ENCODE measurements around the gene TMEM182.

Gene TMEM182

GRCh38 chr2:102803041-102803896, 41.4 kb downstream of the TMEM182 start:
- no peak for DNase-seq

GRCh38 chr2:102803897-102804217, 42.0 kb downstream of the TMEM182 start:
- no peak for DNase-seq

DNA sequence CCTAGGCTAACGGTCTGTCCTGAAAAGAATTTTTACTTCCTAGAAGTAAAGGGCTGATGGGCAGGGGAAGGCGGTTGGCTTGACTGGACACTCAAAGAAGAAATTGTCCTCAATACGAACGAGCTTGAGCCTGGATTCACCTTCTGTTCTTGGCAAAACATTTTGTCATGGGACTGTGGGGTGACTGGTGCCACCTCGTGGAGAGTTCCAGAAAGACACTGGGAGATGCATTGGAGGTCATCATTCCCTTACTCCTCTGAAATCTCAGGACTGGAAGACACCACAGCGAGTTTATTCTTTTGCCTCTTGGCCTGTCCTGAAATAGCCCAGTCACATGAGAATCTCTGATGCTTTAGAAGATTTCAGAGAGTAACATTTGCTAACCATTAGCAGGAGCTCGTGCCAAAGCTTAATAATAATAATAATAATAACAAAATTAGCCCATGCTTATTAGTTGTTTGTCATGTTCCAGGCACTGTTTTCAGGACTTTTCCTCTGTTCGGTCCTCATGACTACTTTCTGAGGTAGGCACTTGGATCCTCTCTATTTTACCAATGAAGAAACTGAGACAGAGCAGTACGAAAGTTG, 44.5 kb downstream of the TMEM182 start:
- DNase-seq = peak; percentile 51

DNA sequence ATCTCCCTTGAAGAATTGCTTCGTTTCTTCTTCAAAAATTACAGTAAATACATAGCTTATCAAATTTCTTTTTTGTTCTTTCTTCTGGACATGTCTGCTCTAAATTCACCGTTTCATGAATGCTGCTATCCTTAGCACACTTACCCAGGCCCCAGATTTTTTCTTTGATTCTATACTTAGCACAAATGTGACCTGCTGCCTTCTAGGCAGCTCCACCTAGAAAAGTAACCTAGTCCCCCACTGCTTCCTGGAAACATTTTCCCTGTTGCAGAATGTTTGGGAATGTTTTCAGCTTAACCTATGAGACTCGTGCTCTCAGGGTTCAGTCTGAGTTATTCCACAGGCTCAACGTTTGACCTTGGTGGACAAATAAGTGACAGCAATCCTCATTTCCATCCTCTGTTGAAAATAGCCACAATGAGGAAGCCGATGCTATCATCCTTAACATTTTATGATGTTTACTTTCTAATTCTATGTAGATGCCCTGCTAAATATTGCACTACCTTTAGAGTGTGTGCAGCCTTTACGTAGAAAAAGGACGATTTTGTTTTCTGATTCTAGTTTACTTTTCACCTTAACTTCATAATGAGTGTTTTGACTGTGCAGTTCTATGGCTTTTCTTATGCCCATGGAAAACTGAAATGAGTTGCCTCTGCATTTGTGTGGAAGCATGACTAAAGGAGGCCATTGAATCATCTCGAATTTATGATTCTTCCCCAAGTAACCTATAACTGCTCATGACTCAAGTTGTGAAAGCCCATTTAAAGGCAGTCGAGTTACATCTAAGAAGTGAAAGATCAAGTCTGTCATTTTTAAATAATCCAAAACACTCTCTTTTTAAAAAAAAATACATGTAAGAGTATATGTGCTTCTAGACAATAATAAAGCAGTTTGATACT, 47.7 kb downstream of the TMEM182 start:
- DNase-seq = peak; percentile 5

DNA sequence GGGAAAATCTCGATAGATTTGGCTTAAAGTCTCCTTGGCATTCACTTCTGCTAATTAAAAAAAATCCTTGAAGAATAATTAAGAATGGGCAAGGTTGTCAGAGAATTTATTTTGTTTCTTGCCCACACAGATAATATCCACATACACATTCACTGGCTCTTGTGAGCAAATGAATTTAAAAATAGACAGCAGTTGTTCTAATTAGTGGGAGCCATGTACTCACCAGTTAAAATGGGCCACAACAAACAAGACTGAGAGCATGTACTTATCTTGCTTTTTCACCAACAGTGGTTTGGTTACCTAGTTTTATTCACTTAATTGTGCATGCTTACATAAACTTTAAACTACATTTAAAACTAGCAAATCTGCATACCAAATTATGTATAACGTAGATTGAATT, 53.5 kb downstream of the TMEM182 start:
- DNase-seq = no peak

DNA sequence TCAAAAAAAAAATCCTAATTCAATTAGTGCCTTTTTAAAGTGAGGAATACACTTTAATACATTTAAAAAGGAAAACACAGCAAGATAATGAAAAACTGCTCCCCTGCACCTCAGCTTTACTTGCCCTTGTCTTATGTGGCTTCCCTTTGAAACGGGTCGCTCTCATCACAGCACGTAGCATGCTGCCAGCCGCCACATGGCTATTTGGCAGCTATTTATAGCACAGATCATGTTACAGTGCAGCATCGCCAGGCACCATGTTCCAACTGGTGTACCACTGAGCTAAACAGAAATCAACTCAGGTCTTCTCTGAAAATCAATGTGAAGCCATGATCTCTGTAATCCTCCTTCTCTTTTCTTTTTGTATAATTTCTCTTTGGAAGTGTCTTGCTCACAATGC, 65.1 kb downstream of the TMEM182 start:
- no peak for DNase-seq

- DNase-seq = no peak
Measured at GRCh38 chr2:102832789-102833188, 71.0 kb downstream of the TMEM182 start.

DNA sequence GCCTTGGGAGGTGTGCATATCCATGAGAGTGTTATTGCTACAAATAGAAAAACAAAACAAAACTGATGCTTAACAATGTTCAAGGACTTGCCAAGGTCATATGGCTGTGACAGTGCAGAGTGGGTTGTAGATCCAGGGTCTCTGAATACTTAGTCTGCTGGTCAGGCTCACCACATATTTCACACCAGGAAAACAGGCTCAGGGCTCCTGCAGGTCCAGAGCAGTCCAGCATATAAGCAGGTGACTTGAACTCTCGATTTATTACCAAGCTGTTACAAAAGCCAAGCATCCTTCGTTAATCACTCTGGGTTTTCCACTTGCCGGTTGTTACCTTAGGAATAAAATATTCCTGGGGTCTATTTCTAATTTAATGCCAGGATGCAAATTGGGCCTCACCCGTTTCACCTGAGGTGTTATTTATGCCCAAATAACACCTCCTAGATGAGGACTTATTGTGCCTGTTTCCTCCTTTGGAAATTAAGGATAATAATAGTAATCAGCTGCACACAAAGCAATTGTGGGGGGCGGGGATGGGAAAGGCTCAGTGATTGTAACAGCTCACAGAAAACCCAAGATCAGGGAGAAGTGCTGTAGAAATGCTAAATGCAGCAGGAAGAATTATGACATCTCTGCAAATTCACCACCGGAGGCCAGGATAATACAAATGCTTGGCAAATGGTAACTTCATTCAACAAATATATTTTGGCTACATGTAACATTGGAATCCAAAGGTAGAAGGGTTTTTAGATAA, 72.9 kb downstream of the TMEM182 start:
- no peak for DNase-seq

DNA sequence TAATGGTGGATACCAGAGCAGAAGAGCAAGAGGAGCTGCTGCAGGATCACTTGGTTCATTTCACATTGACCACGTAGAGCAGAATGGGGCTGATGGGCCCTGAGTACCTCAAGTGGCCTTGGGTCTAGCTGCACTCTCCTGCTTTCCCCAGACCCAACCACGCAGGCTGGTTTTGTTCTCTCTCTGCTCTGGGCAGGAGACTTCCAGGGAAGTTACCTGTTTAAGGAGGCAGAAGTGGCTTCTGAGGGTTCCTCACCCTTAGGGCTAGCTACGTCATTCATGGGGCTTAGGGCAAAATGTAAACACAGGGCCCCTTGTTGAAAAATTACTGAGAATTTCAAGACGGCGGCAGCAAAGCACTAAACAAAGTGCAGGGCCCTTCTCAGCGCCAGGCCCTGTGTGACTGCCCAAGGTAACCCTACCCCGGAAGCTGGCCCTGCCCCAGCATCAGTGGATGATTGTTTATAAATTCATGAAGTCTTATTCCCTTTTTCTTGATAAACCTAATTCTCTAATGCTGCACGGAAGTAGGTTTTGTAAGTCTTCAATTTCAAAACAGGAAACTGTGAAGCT, 75.9 kb downstream of the TMEM182 start:
- no peak for DNase-seq

DNA sequence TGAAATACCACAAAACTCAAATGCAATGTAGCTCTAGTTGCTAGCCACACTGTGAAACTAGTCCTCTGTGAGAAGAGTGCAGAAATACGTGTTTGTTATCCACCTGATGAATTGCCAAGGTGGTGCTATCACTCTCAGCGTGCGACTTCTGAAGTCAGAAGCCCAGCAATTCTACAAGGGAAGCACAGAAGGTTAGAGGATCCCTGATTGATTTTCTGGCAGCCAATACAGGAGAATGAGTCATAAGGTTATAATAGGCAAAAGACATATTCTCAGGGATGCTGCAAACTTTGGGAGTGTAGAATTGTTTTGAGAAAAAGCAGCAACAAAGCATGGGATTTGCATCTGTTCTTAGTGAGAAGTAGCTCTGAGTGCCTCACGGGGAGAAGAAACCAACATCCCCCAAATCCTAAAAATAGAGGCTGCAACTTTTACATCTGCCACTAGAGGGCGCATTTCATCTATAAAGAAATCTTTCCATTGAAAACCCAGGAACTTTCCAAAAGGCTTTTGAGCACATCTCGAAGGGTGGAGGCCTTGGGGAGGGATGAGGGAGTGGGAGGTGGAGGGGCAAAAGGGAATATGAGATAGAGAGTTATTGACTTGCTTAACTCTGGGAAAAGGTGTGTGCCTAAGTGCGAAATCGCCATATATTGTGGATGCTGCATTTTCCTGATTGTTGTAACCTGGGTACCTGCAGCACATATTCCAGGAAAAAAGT, 78.0 kb downstream of the TMEM182 start:
- peak; percentile 47 for DNase-seq

GRCh38 chr2:102841107-102841840, 79.4 kb downstream of the TMEM182 start:
- peak; percentile 51 for DNase-seq

GRCh38 chr2:102843764-102844443, 82.1 kb downstream of the TMEM182 start:
- no peak for DNase-seq

- DNase-seq = no peak
Measured at GRCh38 chr2:102844911-102845310, 83.1 kb downstream of the TMEM182 start.

GRCh38 chr2:102848366-102848839, 86.6 kb downstream of the TMEM182 start:
- DNase-seq = peak; percentile 13

DNA sequence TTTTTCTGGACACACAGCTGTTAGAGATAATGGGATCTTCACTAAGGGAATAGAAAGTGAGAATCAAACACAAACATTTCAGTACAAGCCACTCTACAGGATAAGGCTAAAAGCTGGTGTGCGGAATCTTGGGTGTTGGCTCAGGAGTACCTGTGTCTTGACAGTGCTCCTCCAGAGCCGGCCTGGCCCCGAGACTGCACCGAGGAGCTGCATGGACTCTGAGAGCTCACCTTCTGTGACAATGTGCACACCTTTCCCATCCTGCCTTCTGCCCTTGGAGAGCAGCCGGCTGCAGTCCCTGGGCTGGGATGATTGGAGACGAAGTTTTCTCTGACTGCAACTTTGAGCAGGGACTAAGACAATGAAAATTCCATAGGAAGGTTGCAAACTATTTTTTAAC, 89.1 kb downstream of the TMEM182 start:
- no peak for DNase-seq

DNA sequence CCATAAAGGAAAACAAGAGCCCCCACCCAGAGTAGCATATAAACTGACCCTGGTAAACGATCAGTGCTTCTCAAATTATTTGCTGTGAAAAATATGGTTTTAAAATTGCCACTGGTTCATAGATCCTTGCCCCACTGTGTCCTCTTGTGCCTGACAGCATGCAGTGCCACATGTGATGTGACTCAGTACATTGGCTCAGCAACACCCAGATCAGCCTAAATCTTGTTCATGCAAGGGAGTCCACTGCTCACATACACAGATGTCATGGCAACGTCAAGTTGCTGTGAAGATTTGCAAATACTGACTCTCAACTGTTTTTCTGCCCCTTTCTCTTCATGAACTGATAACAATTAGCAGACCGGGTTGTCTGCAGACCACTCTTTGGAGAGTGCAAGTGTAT, 91.0 kb downstream of the TMEM182 start:
- DNase-seq = no peak
